ENCODE measurements around the gene ANGPTL1.
"Not testable (repeated sequence)": the region's sequence is repeated elsewhere in the genome, so short reads cannot be mapped to it uniquely, and the experiment has no call there.

Gene ANGPTL1

GRCh38 chr1:178867670-178868069 lies 3.2 kb downstream of the ANGPTL1 start:
- no peak for DNase-seq (ENCODE audit: low spot score)

GRCh38 chr1:178864326-178864725 lies 6.6 kb downstream of the ANGPTL1 start:
- DNase-seq (ENCODE audit: low spot score): no peak

GRCh38 chr1:178862864-178863263 lies 8.0 kb downstream of the ANGPTL1 start:
- DNase-seq (ENCODE audit: low spot score): no peak

DNA sequence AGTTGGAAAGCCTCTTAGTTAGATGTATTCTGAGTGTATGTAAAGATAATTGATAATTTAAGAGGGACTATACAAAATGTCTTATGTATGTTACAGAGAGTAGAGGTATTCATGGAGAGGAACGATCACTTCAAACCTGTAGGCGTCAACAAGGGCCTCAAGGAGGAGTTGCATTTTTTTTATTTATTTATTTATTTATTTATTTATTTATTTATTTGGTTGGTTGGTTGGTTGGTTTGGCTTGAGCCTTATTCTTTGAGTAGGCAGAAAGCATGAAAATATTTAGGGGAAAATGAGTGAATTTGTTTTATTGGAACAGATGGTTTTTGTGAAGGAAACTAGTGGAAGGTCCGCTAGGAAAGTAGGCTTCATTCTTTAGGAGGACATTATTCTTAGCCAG lies 8.5 kb downstream of the ANGPTL1 start:
- DNase-seq (ENCODE audit: low spot score): no peak

DNA sequence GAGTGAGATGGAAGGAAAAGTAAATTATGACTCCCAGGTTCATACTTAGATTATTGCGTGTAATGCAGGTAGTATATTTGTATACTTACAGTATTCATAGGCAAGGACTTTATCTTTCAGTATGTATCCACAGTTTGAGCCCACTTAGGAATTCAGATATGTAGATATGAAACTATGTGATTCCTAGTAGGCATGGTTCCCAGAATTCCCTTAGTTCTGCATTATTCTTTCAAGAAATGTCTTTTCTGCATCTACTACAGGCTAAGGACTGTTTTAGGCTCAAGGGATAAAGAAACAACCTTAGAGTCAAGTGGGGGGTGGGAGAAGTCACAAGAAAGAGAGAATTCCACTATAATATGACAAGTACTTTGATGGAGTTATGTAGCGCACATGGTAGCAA lies 13.8 kb downstream of the ANGPTL1 start:
- no peak for DNase-seq (ENCODE audit: low spot score)

- DNase-seq (ENCODE audit: low spot score): no peak
These were observed 21.0 kb downstream of the ANGPTL1 start for GRCh38 chr1:178849918-178850317.

DNA sequence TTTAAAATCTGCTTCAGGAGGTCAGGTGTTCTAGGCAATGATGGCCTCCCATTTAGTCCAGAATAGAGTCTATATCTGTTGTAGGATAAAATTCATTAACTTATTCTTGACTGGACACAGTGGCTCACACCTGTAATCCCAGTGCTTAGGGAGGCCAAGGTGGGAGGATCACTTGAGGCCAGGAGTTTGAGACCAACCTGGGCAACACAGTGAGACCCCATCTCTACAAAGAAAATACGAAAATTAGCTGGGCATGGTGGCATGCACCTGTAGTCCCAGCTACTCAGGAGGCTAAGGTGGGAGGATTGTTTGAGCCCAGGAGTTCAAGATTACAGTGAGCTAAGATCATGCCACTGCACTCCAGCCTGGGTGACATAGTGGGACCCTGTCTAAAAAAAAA lies 23.0 kb downstream of the ANGPTL1 start:
- not testable (repeated sequence) for DNase-seq (ENCODE audit: low spot score)

- DNase-seq (ENCODE audit: low spot score): no peak
These were observed 23.5 kb downstream of the ANGPTL1 start for GRCh38 chr1:178847396-178847849.

GRCh38 chr1:178846306-178846705 lies 24.6 kb downstream of the ANGPTL1 start:
- DNase-seq (ENCODE audit: low spot score): no peak

DNA sequence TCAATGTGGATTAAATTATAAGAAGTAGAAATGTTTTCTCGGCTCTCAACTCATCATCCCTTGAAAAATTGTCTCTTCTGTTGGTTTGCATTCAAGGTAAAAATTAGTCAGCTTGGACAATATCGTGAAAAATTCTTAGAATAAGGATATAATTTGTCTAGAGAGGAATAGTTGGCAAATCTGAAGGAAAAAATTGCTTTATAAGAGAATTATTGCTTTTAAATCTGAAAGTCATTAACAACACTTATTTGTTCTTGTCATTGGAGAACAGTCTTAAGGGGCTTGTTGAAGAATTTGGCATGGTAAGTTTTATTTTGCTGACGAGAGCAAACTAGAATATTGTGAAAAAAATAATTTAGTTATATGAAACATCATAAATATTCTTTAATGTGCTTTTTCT lies 26.4 kb downstream of the ANGPTL1 start:
- no peak for DNase-seq (ENCODE audit: low spot score)

- no peak for DNase-seq (ENCODE audit: low spot score)
These were observed 45.7 kb downstream of the ANGPTL1 start for GRCh38 chr1:178825167-178825566.

- DNase-seq (ENCODE audit: low spot score): no peak
These were observed 49.6 kb downstream of the ANGPTL1 start for GRCh38 chr1:178821134-178821866.

GRCh38 chr1:178819123-178819522 lies 51.8 kb downstream of the ANGPTL1 start:
- DNase-seq (ENCODE audit: low spot score): no peak

DNA sequence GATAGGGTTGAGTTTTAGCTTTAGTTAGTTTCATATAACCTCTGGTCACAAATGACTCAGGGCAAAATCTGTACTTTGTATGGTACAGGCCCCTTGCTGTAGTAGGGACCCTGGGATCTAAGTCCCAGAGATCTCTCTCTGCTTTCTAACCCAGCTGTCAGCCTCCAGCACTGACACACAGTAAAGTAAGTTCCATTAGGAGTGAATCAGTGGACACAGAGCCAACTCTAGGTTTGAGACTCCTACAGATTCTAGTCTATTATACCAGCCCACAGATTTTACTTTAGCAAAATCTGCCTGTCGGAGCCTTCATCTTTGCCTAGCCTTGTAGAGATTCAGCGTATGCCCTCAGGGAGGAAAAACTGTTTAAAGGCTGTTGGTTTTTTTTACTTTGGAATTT lies 52.5 kb downstream of the ANGPTL1 start:
- DNase-seq (ENCODE audit: low spot score): no peak

GRCh38 chr1:178810585-178810984 lies 60.3 kb downstream of the ANGPTL1 start:
- DNase-seq (ENCODE audit: low spot score): no peak

DNA sequence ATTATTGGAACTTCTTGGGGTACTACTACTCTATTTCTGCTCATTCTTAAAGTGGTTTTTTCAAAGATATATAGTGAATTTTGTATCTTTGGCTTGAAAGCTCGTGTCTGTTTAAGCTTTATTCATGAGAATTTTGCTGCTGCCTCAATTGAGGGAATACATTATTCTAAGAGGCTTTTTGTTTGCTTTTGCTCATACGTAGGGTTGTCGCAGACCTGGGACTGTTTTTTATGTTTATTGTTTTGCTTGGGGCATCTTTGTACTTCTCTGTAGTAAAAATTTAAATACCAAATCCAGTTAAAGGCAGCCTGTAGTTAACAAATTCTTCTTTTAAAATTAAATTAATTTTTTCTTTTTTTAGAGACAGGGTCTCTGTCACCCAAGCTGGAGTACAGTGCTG lies 62.3 kb downstream of the ANGPTL1 start:
- no peak for DNase-seq (ENCODE audit: low spot score)

DNA sequence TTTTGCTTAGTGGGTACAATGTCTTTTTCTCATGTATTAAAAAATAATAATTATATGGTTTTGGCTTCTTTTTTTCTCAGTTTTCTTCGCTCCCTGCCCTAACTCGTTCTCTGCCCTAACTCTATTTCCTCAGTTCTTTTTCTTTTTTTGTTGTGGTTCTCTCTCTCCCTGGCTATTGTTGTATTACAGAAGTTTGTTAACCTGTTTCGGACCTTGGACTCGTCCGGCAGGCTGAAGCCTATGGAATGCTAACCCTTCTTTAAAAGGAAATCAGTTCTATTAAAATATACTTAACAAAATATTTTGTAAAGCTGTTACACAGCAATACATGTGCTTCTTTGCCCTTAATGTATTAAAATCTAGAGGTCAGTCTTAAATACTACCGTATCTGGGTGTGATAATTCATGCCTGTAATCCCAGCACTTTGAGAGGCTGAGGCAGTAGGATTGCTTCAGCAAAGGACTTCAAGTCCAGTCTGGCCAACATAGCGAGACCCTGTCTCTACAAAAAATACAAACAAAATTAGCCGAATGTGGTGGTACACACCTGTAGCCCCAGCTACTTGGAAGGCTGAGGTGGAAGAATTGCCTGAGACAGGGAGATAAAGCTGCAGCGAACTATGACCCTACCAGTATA lies 64.1 kb downstream of the ANGPTL1 start:
- no peak for DNase-seq (ENCODE audit: low spot score)

GRCh38 chr1:178802873-178803272 lies 68.0 kb downstream of the ANGPTL1 start:
- no peak for DNase-seq (ENCODE audit: low spot score)
